ENCODE measurements around the gene MEFV.

DNA sequence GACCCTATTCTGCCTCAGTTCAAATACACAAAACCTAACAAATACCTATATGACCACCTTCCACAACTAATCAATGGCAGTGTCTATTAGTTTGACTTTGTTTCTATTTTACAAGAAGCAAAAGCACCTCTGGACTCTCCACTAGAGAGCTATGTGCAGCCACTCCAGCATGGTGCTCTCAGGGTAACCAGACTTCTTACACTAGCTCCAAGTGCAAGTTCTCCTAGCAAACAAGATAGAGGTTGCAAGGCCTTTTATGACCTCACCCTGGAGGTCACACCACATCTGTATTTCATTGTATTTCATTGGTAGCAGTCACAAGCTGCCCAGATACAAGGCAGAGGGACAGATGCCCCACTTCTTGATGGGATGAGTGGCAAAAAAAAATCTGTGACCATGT lies 18.5 kb upstream of the MEFV start:
- TF ChIP-seq CTCF (IDR thresholded peaks at IDR 0.05) (no peak), EZH2 (IDR thresholded peaks at IDR 0.05; ENCODE audit: borderline replicate concordance, insufficient read depth, low read depth, low read length, poor library complexity, severe bottlenecking) (no peak)

All from B cell (primary cell).